Measurements from ENCODE around the gene BCKDHA.
"Not testable (repeated sequence)": the region's sequence is repeated elsewhere in the genome, so short reads cannot be mapped to it uniquely, and the experiment has no call there.

The BCKDHA gene

DNA sequence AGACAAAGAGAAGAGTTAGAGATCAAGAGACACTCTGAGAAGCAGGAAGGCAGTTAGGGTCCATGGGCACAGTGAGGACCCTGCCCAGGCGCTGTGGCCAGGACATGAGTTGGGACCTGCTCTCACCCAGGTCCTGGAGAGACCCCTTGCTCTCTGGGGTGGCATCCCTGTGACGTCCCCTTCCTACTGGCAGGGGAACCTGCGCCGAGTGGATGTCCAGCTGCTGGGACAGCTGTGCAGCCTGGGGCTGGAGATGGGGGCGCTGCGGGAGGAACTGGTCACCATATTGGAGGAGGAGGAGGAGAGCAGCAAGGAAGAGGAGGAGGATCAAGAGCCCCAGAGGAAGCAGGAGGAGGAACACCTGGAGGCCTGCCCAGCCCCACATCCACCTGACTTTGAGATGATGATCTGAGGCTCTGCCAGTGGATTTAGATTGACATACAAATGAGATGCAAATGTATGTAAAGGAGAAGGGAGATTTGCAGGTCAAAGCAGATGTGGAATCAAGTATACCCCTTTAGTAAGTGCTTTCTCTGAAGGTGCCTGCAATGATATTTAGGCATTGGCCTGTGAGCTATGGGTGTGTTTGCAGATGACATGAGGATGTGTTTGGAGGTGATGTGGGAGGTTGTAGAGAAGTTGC lies 46.3 kb downstream of the BCKDHA start:
- DNase-seq (ENCODE audit: low read depth in 2 of 2), result no peak

DNA sequence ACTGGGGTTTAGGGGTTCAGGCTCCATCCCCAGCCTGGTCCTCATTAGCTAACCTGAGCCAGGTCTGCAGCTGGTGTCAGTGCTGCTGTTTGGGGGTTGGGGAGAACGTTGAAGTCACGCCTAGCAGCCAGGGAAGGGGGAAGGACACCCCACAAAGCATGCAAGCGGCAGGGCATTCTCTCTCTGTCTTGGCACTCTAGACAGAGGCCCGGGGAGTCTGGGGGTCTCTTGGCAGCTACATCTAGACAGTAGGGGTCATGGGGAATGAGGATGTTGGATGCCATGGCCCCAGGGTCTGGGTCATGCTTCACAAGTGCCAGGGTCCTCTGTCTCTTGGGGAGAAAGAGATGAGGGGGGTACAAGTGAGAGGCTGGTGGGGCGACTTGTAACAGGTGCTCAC lies 48.0 kb downstream of the BCKDHA start:
- DNase-seq (ENCODE audit: low read depth in 2 of 2), result no peak

DNA sequence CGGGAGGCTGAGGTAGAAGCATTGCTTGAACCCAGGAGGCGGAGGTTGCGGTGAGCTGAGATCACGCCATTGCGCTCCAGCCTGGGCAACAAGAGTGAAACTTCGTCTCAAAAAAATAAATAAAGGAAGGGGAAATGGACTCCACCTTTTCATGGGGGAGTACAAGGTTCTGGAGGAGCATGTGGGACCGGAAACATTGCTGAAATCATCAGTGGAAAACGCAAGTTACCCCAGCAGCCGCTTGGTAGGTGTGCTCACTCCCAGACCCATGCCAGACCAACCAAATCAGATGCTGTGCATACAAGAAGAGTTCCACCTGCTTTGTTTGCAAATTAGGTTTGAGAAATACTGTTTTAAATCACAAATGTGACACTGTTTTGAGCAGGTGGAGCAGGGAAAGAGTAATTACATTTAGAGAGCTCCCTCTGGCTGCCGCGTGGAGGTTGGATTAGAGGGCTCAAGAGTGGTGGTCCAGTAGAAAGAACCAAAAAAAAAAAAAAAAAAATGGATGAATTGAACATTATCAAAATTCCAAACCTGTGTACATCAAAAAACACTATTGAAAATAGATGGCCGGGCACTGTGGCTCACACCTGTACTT lies 50.2 kb downstream of the BCKDHA start:
- DNase-seq (ENCODE audit: low read depth in 2 of 2), result no peak

DNA sequence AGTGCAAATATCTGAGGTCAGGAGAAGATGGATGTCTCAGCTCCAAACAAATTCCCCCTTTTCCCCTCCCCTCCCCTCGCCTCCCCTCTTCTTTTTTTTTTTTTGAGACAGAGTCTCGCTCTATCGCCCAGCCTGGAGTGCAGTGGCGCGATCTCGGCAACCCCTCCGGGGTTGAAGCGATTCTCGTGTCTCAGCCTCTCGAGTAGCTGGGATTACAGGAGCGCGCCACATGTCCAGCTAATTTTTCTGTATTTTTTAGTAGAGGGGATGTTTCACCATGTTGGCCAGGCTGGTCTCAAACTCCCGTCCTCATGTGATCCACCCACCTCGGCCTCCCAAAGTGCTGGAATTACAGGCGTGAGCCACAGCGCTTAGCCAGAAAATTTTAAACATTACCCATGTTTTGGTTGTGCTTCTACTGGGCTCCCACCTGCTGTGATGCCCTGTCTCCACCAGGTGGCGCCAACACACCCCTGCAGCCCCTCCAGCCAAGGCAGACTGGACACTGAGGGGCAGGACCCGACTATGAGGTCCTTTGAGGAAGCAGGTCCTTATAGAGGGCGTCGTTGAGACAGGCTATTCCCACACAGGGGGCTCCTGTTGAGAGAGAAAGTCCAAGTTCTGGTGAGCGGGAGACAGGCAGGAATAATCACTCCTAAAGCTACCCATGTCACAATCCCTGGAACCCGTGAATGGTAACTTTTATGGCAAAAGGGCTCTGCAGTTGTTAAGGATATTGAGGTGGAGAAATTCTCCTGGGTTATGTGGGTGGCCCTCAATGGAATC lies 51.7 kb downstream of the BCKDHA start:
- DNase-seq (ENCODE audit: low read depth in 2 of 2), result peak; percentile 45 to 51

- DNase-seq (ENCODE audit: low read depth in 2 of 2), result no peak
Measured at GRCh38 chr19:41449865-41450178, 52.2 kb downstream of the BCKDHA start.

- DNase-seq (ENCODE audit: low read depth in 2 of 2), result no peak
Measured at GRCh38 chr19:41452584-41453275, 55.1 kb downstream of the BCKDHA start.

- no peak for DNase-seq (ENCODE audit: low read depth in 2 of 2)
Measured at GRCh38 chr19:41455936-41456335, 58.3 kb downstream of the BCKDHA start.

- DNase-seq (ENCODE audit: low read depth in 2 of 2), result no peak
Measured at GRCh38 chr19:41456342-41456918, 58.8 kb downstream of the BCKDHA start.

- DNase-seq (ENCODE audit: low read depth in 2 of 2), result no peak
Measured at GRCh38 chr19:41457241-41457640, 59.6 kb downstream of the BCKDHA start.

- DNase-seq (ENCODE audit: low read depth in 2 of 2), result no peak
Measured at GRCh38 chr19:41462497-41462896, 64.9 kb downstream of the BCKDHA start.

DNA sequence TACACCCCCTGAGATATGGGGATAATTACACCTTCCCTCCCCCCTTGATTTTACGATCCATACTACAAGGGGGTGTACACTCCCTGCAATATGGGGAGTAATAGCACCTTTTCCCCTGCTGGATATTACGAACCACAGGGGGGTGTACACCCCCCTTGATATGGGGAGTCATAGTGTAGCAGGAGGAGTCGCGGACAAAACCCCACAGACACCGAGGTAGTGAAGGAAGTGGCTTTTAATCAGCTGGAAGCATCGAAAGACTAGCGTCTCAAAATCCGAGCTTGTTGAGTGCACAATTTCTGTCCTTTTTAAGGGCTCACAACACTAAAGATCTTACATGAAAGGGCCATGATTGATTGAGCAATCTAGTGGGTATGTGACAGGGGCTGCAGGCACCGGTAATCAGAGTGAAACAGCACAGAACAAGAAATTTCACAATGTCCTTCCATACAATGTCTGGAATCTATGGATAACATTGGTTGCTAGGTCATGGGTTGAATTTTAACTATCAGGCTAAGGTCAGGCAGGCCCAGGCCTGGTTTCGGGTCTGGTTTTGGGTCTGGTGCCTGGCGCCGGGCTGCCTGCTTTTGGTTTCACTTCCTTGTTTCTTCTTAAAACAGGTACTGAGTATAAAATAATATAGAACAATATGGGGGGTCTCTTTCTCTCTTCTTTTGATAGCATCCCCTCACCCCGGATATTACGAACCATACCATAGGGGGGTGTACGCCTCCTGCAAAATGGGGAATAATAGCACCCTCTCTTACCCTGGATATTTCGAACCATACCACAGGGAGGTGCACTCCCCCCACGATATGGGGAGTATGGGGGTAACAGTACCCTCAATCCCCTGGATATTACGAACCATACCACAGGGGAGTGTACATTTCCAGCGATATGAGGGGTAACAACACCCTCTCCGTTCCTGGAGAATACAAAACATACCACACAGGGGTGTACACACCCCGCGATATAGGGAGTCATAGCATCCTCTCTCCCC lies 65.9 kb downstream of the BCKDHA start:
- not testable (repeated sequence) for DNase-seq (ENCODE audit: low read depth in 2 of 2)

Data from stimulated activated CD4-positive, alpha-beta T cell treated with anti-CD3 and anti-CD28 coated beads, Interleukin-1b, Interleukin-23, amount 100 ng/mL, for 1 hour (primary cell).